A673 (cell line): Measurements from ENCODE around the gene ARHGAP40. TPM values are rescaled to one million over a fixed set of nuclear protein-coding genes. Genes with fewer than 3 reads are reported as not detected.

ENCODE experiments used
- BruUV-seq: library from RNA; stranded (reverse); fragments of 400-500 nt; replicated peaks from 2 replicates; lab custom pipeline; 2021; lab: Mats Ljungman, UMichigan
- CTCF ChIA-PET: fragments of 300-600 bp; sonication (Branson Sonifier 250); formaldehyde crosslinking; loops from one replicate; lab custom pipeline; 2022; ENCODE audit warnings: antibody characterized with exemption; lab: Charles Lee
- POLR2A ChIA-PET: fragments of 300-600 bp; sonication (Branson Sonifier 250); formaldehyde crosslinking; loops from one replicate; lab custom pipeline; 2022; ENCODE audit warnings: antibody characterized with exemption; ENCODE audit not compliant: low non-redundant PET; lab: Charles Lee
- DNase-seq: peaks from one replicate; pipeline ENCODE4 v3.0.0-alpha.2; 2015; ENCODE audit warnings: low spot score
- H3K27ac ChIP-seq: fragments of 200-600 bp; sonication (generic); 2 replicates; pipeline ENCODE4 v1.5.1; 2016; ENCODE audit warnings: mixed run types, low read depth, mild to moderate bottlenecking, mixed read lengths, antibody characterized with exemption, low read length; ENCODE audit not compliant: poor library complexity, severe bottlenecking
- H3K27me3 ChIP-seq: fragments of 200-600 bp; sonication (generic); replicated peaks from 2 replicates; pipeline ENCODE4 v1.6.1; 2017; ENCODE audit warnings: mixed run types, low read depth, mild to moderate bottlenecking, mixed read lengths, antibody characterized with exemption, low read length; ENCODE audit not compliant: insufficient read depth, poor library complexity
- H3K36me3 ChIP-seq: fragments of 200-600 bp; sonication (generic); 2 replicates; pipeline ENCODE4 v1.6.1; 2016; ENCODE audit warnings: mixed run types, mild to moderate bottlenecking, mixed read lengths, antibody characterized with exemption, low read length; ENCODE audit not compliant: insufficient read depth, poor library complexity, severe bottlenecking
- H3K4me1 ChIP-seq: fragments of 200-600 bp; sonication (generic); 2 replicates; pipeline ENCODE4 v1.6.1; 2017; ENCODE audit warnings: mixed run types, mild to moderate bottlenecking, mixed read lengths, antibody characterized with exemption, low read length; ENCODE audit not compliant: insufficient read depth, poor library complexity, severe bottlenecking
- H3K4me3 ChIP-seq: fragments of 200-600 bp; sonication (generic); 2 replicates; pipeline ENCODE4 v1.5.1; 2016; ENCODE audit warnings: low read depth, mixed run types, mild to moderate bottlenecking, mixed read lengths, low read length; ENCODE audit not compliant: poor library complexity, severe bottlenecking
- H3K9me3 ChIP-seq: fragments of 200-600 bp; sonication (generic); 2 replicates; pipeline ENCODE4 v1.6.1; 2016; ENCODE audit warnings: mixed run types, low read depth, mild to moderate bottlenecking, mixed read lengths, antibody characterized with exemption, low read length; ENCODE audit not compliant: poor library complexity, severe bottlenecking
- EZH2 ChIP-seq: fragments of 200-600 bp; sonication (generic); IDR thresholded peaks from 2 replicates; pipeline ENCODE4 v1.6.1; 2017; ENCODE audit warnings: borderline replicate concordance, low read depth, mild to moderate bottlenecking, mixed read lengths, antibody characterized with exemption, low read length; ENCODE audit not compliant: poor library complexity, severe bottlenecking
- intact Hi-C: fragments of 100-400 bp; cut with micrococcal nuclease; formaldehyde crosslinking; loops from one replicate; pipeline ENCODE4 v1.10.0; 2022; ENCODE audit not compliant: unreplicated experiment
- total RNA-seq: library from RNA; stranded (reverse); gene quantifications from 2 replicates; pipeline ENCODE4 v1.2.3, GENCODE V29; 2021
- TF ChIP-seq, protein P1 (sequence below): fragments of 300-800, 200-600 bp; sonication (generic); conservative IDR thresholded peaks from 2 replicates; pipeline ENCODE4 v1.5.1; 2017; ENCODE audit warnings: low read depth, mild to moderate bottlenecking, antibody characterized with exemption, low read length, moderate library complexity, mixed read lengths

Gene ARHGAP40
- total RNA-seq, 1 experiment from 2014 or later: not detected

DNA sequence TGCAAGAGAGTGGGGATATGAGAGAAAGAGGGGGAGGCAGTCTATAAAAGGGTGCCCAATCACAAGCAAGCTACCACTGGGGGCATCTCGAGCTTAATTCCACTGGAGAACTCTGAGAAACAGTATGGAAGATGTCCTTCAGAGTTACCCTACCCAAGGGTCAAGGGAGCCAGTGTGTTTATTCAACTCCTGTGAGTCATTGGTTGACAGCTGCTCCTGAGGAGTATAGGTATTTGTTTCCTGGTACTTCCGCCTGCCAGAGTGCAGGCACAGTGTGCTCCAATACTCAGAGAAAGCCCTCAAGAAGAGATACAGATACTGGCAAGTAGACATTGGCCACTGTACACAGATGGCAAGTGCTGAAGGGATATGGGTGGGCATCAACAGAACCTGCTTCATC, 49.5 kb downstream of the ARHGAP40 start:
- H3K9me3 ChIP-seq: no peaks in the 10 kb centered on the region
- peaks cover 7% of the 10 kb centered on the region for H3K27me3 ChIP-seq
- intact Hi-C loops: no loop called here
- no peak for TF ChIP-seq EZH2
- TF ChIP-seq, protein P1, sequence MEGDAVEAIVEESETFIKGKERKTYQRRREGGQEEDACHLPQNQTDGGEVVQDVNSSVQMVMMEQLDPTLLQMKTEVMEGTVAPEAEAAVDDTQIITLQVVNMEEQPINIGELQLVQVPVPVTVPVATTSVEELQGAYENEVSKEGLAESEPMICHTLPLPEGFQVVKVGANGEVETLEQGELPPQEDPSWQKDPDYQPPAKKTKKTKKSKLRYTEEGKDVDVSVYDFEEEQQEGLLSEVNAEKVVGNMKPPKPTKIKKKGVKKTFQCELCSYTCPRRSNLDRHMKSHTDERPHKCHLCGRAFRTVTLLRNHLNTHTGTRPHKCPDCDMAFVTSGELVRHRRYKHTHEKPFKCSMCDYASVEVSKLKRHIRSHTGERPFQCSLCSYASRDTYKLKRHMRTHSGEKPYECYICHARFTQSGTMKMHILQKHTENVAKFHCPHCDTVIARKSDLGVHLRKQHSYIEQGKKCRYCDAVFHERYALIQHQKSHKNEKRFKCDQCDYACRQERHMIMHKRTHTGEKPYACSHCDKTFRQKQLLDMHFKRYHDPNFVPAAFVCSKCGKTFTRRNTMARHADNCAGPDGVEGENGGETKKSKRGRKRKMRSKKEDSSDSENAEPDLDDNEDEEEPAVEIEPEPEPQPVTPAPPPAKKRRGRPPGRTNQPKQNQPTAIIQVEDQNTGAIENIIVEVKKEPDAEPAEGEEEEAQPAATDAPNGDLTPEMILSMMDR: no peak
- no peak for DNase-seq
- H3K27ac ChIP-seq: no peak overlapping the region
- no peak overlapping the region for H3K4me3 ChIP-seq
- ChIA-PET POLR2A (no interaction called here), CTCF (interaction anchor here (0.5 kb wide), 1 partner anchor 8 kb away, joined by 4 read pairs; no protein-coding TSS in a partner anchor)
- no peaks in the 10 kb centered on the region for H3K4me1 ChIP-seq
- H3K36me3 ChIP-seq: no peaks in the 10 kb centered on the region
- no TSS peak for BruUV-seq

DNA sequence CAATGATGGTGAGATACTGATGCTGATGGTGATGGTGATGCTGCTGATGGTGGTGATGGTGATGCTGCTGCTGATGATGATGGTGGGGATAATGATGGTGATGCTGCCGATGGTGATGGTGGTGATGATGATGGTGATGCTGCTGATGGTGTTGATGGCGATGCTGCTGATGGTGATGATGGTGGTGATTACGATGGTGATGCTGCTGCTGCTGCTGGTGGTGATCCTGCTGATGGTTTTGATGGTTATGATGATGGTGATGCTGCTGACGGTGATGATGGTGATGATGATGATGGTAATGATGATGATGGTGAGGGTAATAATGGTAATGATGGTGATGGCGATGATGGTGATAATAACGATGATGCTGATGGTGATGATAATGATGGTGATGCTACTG, 50.0 kb downstream of the ARHGAP40 start:
- Histone ChIP-seq H3K4me3 (no peak overlapping the region), H3K9me3 (no peaks in the 10 kb centered on the region), H3K27ac (no peak overlapping the region), H3K27me3 (peaks cover 7% of the 10 kb centered on the region), H3K4me1 (no peaks in the 10 kb centered on the region), H3K36me3 (no peaks in the 10 kb centered on the region)
- ChIA-PET CTCF (interaction anchor here (0.5 kb wide), 1 partner anchor 9 kb away, joined by 4 read pairs; no protein-coding TSS in a partner anchor), POLR2A (no interaction called here)
- no peak for DNase-seq
- intact Hi-C loops: no loop called here
- TF ChIP-seq, protein P1: no peak
- no peak for TF ChIP-seq EZH2
- BruUV-seq: no TSS peak

DNA sequence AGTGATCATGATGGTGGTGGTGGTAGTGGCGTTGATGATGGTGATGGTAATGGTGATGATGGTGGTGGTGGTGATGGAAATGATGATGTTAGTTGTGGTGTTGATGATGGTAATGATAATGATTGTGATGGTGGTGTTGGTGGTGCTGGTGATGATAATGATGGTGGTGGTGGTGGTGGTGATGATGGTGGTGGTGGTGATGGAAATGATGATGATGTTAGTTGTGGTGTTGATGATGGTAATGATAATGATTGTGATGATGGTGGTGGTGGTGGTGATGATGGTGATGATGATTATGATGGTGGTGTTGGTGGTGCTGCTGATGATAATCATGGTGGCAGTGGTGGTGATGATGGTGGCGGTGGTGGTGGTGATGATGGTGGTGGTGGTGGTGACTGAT, 51.4 kb downstream of the ARHGAP40 start:
- intact Hi-C loops: no loop called here
- Histone ChIP-seq H3K4me1 (no peaks in the 10 kb centered on the region), H3K36me3 (no peaks in the 10 kb centered on the region), H3K9me3 (no peaks in the 10 kb centered on the region), H3K4me3 (no peak overlapping the region), H3K27me3 (peaks cover 16% of the 10 kb centered on the region), H3K27ac (no peak overlapping the region)
- TF ChIP-seq EZH2: no peak
- TF ChIP-seq, protein P1: no peak
- no TSS peak for BruUV-seq
- DNase-seq: no peak
- ChIA-PET POLR2A (no interaction called here), CTCF (no interaction called here)
